Measurements from ENCODE around the gene NAPG. TPM values are rescaled to one million over a fixed set of nuclear protein-coding genes. Genes with fewer than 3 reads are reported as not detected.
A peak's percentile ranks its signal among the peaks of the same experiment; 100 is the strongest.

NAPG gene
- total RNA-seq, 1 donor from 2014 or later: 31.1 TPM

DNA sequence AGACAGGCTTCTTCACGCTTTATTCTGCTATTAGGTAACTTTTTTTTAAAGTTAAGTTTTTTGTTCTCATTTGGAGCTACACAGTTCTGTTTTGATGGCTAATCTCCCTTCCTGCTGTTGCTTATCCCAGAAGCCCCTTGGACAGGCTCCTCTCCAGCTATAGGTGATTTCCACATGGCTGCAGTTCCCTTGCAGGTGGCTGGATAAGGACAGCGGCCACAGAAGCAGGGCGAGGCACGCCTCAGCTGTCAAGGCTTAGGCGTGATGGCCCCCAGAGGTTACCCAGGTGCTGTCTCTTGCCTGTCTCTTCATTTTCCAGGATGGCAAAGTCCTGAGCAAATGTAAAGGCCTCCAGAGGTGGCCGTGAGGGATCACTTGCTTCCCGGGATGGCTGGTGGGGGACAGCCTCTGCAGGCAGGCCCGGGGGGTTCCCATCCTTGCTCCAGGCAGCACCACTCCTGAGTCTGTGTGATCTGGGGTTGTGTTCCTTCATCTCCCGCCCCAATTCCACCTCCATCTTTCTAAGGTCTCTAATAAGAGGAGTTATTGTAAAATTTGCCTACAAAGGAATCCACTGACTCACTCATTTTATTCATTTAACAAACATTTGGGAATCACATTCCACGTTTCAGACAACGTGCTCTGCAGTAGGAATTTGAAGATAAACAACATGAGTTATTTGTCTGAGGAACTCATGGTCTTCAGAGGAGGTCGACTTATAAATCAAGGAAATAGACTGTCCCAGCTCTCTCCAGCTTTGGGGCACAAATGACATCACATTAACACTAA, 53.4 kb downstream of the NAPG start:
- no peak overlapping the region for H3K27ac ChIP-seq
- DNase-seq (ENCODE audit: low spot score in 2 of 2): peak in 1 of 2 donors; percentile 48
- intact Hi-C loops (cut with DNase I): no loop called here
- no peaks in the 10 kb centered on the region for H3K9me3 ChIP-seq
- no peaks in the 10 kb centered on the region for H3K4me1 ChIP-seq
- no peaks in the 10 kb centered on the region for H3K36me3 ChIP-seq
- no peak overlapping the region for H3K4me3 ChIP-seq
- TF ChIP-seq, protein P1, sequence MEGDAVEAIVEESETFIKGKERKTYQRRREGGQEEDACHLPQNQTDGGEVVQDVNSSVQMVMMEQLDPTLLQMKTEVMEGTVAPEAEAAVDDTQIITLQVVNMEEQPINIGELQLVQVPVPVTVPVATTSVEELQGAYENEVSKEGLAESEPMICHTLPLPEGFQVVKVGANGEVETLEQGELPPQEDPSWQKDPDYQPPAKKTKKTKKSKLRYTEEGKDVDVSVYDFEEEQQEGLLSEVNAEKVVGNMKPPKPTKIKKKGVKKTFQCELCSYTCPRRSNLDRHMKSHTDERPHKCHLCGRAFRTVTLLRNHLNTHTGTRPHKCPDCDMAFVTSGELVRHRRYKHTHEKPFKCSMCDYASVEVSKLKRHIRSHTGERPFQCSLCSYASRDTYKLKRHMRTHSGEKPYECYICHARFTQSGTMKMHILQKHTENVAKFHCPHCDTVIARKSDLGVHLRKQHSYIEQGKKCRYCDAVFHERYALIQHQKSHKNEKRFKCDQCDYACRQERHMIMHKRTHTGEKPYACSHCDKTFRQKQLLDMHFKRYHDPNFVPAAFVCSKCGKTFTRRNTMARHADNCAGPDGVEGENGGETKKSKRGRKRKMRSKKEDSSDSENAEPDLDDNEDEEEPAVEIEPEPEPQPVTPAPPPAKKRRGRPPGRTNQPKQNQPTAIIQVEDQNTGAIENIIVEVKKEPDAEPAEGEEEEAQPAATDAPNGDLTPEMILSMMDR (IDR thresholded peaks at IDR 0.05): no peak
- H3K27me3 ChIP-seq: no peaks in the 10 kb centered on the region

GRCh38 chr18:10580215-10580614, 54.4 kb downstream of the NAPG start:
- TF ChIP-seq, protein P1 (IDR thresholded peaks at IDR 0.05): no peak

DNA sequence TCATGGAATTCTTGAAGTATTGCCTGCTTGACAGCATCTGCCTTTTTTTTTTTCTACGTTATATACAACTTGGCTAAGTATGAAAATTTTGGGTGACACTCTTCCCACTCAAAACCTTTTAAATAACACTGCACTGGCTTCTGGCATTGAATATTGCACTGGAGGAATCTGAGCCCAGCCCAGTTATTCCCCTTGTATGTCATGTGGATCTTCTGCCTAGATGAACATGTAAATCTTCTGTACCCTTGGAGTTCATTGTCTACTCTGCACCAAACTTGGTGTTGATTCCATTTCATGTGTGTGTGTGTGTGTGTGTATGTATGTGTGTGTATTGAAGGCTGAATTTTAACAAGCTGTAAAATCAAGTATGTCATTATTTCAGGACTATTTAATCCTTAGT, 59.4 kb downstream of the NAPG start:
- TF ChIP-seq, protein P1 (IDR thresholded peaks at IDR 0.05): no peak
- Histone ChIP-seq H3K4me3 (no peak overlapping the region), H3K4me1 (no peaks in the 10 kb centered on the region), H3K27me3 (no peaks in the 10 kb centered on the region), H3K36me3 (no peaks in the 10 kb centered on the region), H3K27ac (no peak overlapping the region), H3K9me3 (no peaks in the 10 kb centered on the region)
- peak in 1 of 2 donors; percentile 4 for DNase-seq (ENCODE audit: low spot score in 2 of 2)
- intact Hi-C loops (cut with DNase I): no loop called here

More at GRCh38 chr18:10580215-10580614, 54.4 kb downstream of the NAPG start:
- no peaks in the 10 kb centered on the region for H3K36me3 ChIP-seq
- H3K27me3 ChIP-seq: no peaks in the 10 kb centered on the region
- no peaks in the 10 kb centered on the region for H3K9me3 ChIP-seq
- H3K4me3 ChIP-seq: no peak overlapping the region
- intact Hi-C loops (cut with DNase I): no loop called here
- no peak for DNase-seq (ENCODE audit: low spot score in 2 of 2)
- H3K27ac ChIP-seq: no peak overlapping the region
- H3K4me1 ChIP-seq: no peaks in the 10 kb centered on the region

DNA sequence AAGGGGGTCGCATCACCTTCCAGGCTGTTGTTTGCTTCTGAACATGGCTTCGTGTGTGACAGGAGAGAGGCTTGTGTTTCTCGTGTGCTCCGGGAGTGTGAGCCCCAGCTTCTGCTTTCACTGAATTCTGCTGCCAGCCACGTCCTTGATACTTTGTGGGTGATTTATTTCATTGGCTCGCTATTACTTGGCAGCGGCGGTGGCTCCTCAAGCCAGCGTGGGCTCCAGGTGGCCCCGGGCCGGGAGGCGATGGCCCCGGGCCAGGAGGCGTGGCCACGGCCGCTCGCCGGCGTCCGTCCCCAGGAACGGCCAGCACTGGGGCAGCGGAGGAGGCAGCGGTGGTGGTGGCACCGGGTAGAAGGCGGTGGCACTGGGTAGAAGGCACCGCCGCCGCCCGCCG, 63.1 kb downstream of the NAPG start:
- TF ChIP-seq, protein P1 (IDR thresholded peaks at IDR 0.05): no peak
- Histone ChIP-seq H3K4me1 (no peaks in the 10 kb centered on the region), H3K4me3 (no peak overlapping the region), H3K27me3 (no peaks in the 10 kb centered on the region), H3K9me3 (no peaks in the 10 kb centered on the region), H3K27ac (no peak overlapping the region), H3K36me3 (no peaks in the 10 kb centered on the region)
- intact Hi-C loops (cut with DNase I): no loop called here
- DNase-seq (ENCODE audit: low spot score in 2 of 2): no peak

GRCh38 chr18:10590412-10590811, 64.6 kb downstream of the NAPG start:
- no peaks in the 10 kb centered on the region for H3K36me3 ChIP-seq
- intact Hi-C loops (cut with DNase I): no loop called here
- no peaks in the 10 kb centered on the region for H3K9me3 ChIP-seq
- H3K4me1 ChIP-seq: no peaks in the 10 kb centered on the region
- no peak for DNase-seq (ENCODE audit: low spot score in 2 of 2)
- TF ChIP-seq, protein P1 (IDR thresholded peaks at IDR 0.05): no peak
- no peak overlapping the region for H3K4me3 ChIP-seq
- no peaks in the 10 kb centered on the region for H3K27me3 ChIP-seq
- no peak overlapping the region for H3K27ac ChIP-seq

Data from ascending aorta (tissue), 2 donors.